H7 (cell line): ENCODE data around the gene SDE2. TPM values are rescaled to one million over a fixed set of nuclear protein-coding genes. Genes with fewer than 3 reads are reported as not detected.
A peak's percentile ranks its signal among the peaks of the same experiment; 100 is the strongest.
"Not testable (repeated sequence)": the region's sequence is repeated elsewhere in the genome, so short reads cannot be mapped to it uniquely, and the experiment has no call there.

Experiments used
- DNase-seq: peaks from one replicate; pipeline ENCODE4 v3.0.0; 2012
- H3K27me3 ChIP-seq: 2 replicates; pipeline ENCODE4 v1.6.0; 2011; ENCODE audit warnings: mild to moderate bottlenecking, low read length; ENCODE audit not compliant: control insufficient read depth, insufficient read depth
- H3K36me3 ChIP-seq: replicated peaks from 2 replicates; pipeline ENCODE4 v1.5.1; 2011; ENCODE audit warnings: low read length; ENCODE audit not compliant: control insufficient read depth, insufficient read depth
- H3K4me3 ChIP-seq: 2 replicates; pipeline ENCODE4 v1.5.1; 2011; ENCODE audit warnings: low read depth, mild to moderate bottlenecking, control low read depth, low read length, moderate library complexity; ENCODE audit not compliant: insufficient read depth
- total RNA-seq: library from RNA; depleted of rRNA; stranded (reverse); fragments of >200 nt; shearing (Covaris generic); gene quantifications from 2 replicates; pipeline ENCODE4 v1.2.3, GENCODE V29; 2014

Gene SDE2
- total RNA-seq, 1 experiment from 2014 or later: 34.4 TPM

DNA sequence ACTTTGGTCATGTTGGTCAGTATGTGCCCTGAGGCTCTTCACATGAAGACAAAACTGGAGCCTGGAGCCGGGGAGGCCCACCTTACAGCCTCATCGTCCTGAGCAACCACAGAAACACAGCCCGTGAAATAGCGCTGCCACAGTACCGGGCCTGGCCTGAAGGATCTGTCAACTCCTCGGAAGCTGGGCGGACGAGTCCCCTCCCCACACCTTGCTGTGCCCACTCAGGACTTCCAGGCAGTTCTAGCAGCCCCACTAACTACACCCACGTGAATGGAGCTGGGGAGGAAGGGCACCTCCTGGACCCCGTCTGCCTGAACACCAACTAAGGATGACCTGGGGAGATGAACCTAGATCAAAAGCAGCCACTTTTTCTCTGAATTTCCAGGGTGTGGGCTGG lies 24.7 kb downstream of the SDE2 start:
- peak; percentile 33 for DNase-seq
- H3K4me3 ChIP-seq: no peak overlapping the region
- no peaks in the 10 kb centered on the region for H3K27me3 ChIP-seq
- H3K36me3 ChIP-seq: peaks cover 3% of the 10 kb centered on the region

DNA sequence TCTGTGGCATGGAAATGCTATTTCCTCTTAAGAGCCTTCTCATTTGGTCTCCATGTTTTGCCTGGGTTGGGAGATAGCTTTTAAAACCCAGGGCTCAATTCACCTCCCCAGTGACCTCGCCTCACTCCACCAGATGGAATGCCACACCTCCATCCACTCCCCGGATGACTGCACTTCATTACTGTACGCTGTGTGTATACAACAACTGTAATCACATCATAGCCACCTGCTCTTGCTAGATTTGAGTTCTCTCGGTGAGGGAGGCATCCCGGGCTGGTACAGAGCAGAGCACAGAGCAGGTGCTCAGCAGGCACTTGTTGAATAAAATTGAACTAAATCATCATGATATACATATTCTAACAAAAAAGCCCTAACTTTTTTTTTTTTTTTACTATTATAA lies 26.0 kb downstream of the SDE2 start:
- Histone ChIP-seq H3K36me3 (no peaks in the 10 kb centered on the region), H3K27me3 (no peaks in the 10 kb centered on the region), H3K4me3 (no peak overlapping the region)
- no peak for DNase-seq

DNA sequence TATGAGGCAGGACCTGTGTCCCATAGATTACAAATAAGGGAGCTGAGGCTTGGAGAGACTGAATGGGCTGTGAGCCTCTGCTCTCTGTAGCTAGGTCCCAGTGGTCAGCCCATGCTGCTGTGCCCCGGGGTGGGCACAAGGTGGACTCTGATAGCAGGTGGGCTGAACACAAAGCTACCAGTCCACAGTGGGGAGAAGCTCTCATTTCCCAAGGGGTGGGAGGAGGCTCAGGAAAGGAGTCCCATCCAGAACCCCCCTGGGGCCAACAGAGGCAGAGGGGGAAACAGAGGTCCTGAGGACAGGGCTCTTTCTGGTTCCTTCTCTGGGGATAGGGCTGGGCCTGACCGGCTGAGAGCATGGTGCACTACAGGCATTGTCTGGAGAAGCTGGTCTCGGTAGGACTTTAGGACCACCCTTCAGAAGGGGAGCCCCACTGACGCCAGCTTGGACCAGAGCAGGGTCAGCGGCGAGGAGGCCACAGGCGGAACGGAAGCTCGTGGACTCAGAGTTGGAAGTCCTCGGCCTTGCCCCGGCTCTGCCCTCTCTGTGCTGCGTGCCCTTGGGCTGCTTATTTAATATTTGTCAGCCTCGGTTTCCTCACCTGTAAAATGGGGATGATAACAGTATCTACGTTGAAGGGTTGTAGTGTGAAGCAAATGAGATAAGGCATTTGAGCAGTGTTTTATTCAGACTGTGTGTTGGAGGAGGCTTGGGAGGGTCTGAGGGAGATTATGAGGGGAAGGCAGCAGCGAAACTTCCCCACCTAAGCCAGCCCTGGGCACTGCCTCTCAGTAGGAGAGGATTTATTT lies 26.6 kb downstream of the SDE2 start:
- Histone ChIP-seq H3K4me3 (no peak overlapping the region), H3K36me3 (no peaks in the 10 kb centered on the region), H3K27me3 (no peaks in the 10 kb centered on the region)
- DNase-seq: peak; percentile 24

DNA sequence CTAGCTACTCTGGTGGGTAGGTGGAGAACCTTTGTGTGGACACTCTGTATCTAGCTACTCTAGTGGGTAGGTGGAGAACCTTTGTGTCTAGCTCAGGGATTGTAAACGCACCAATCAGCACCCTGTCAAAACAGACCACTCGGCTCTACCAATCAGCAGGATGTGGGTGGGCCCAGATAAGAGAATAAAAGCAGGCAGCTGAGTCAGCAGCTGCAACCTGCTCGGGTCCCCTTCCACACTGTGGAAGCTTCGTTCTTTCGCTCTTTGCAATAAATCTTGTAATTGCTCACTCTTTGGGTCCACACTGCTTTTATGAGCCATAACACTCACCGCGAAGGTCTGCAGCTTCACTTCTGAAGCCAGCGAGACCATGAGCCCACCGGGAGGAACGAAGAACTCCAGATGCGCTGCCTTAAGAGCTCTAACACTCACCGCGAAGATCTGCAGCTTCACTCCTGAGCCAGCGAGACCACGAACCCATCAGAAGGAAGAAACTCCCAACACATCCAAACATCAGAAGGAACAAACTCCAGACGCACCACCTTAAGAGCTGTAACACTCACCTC lies 28.5 kb downstream of the SDE2 start:
- DNase-seq, H3K27me3 ChIP-seq, H3K4me3 ChIP-seq, H3K36me3 ChIP-seq: not testable (repeated sequence)

DNA sequence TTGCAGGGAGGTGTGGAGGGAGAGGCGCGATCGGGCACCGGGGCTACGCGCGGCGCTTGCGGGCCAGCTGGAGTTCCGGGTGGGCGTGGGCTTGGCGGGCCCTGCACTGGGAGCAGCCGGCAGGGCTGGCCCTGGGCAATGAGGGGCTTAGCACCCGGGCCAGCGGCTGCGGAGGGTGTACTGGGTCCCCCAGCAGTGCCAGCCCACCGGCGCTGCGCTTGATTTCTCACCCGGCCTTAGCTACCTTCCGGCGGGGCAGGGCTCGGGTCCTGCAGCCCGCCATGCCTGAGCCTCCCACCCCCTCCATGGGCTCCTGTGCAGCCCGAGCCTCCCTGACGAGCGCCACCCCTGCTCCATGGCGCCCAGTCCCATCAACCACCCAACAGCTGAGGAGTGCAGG lies 29.4 kb downstream of the SDE2 start:
- not testable (repeated sequence) for H3K27me3 ChIP-seq, H3K36me3 ChIP-seq, DNase-seq, H3K4me3 ChIP-seq

DNA sequence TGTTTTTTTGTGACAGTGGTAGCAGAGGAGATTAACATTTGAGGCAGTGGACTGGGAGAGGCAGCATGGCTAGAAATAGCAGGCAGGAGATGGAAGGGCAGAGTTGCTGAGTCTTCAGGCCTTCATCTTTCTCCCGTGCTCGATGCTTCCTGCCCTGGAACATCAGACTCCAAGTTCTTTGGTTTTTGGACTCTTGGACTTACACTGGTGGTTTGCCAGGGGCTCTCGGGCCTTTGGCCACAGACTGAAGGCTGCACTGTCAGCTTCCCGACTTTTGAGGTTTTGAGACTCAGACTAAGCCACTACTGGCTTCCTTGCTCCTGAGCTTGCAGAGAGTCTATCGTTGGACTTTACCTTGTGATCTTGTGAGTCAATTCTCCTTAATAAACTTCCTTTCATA lies 33.9 kb downstream of the SDE2 start:
- Histone ChIP-seq H3K36me3 (no peaks in the 10 kb centered on the region), H3K27me3 (no peaks in the 10 kb centered on the region), H3K4me3 (no peak overlapping the region)
- no peak for DNase-seq

DNA sequence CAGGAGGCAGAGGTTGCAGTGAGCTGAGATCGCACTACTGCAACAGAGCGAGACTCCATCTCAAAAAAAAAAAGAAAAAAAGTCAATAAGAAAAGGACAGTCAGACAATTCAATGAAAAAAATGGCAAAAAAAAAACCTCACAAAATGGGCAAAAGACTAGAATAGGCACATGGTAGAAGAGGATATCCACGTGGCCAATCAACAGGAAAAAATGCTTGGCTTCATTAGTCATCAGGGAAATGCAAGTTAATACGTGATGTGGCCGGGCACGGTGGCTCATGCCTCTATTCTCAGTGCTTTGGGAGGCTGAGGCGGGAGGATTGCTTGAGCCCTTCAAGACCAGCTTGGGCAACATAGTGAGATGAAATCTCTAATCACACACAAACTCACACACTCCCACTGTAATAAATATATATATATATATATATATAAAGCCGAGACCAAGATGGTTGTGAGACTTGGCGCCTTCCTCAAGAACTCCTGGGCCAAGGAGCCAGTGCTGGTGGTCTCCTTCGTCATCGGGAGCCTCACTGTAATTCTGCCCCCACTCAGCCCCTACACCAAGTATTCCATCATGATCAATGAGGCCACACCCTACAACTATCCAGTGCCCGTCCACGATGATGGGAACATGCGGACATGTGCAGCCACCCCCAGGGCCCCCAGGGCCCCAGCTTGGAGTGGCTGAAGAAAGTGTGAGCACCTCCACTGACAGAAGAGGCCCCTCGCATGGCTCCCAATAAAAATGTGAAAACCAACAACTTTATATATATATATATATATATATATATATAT lies 35.2 kb downstream of the SDE2 start:
- DNase-seq: no peak
- no peaks in the 10 kb centered on the region for H3K27me3 ChIP-seq
- H3K36me3 ChIP-seq: no peaks in the 10 kb centered on the region
- no peak overlapping the region for H3K4me3 ChIP-seq

DNA sequence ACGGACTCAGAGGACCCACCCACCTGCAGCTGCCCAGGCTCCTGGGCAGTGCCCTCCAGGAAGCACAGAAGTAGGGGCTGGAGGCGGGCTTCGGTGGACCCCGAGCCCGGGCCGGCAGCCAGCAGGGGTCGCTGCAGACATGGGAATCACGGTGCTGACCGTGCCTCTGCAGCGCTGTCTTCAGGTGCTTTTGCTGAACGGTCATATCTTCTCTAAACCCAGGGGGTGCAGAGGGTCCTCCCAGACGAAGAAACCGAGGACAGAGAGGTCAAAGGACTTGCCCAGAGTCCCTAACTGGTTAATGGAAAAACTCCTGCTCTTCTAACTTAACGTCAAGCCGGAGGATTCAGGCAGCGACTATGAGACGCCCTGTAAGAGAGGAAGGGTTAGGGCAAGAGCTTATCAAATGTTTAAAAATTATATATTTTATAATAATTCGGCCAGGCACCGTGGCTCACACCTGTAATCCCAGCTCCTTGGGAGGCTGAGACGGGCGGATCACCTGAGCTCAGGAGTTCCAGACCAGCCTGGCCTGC lies 36.6 kb downstream of the SDE2 start:
- H3K4me3 ChIP-seq: no peak overlapping the region
- peak; percentile 92 for DNase-seq
- no peaks in the 10 kb centered on the region for H3K27me3 ChIP-seq
- H3K36me3 ChIP-seq: no peaks in the 10 kb centered on the region

DNA sequence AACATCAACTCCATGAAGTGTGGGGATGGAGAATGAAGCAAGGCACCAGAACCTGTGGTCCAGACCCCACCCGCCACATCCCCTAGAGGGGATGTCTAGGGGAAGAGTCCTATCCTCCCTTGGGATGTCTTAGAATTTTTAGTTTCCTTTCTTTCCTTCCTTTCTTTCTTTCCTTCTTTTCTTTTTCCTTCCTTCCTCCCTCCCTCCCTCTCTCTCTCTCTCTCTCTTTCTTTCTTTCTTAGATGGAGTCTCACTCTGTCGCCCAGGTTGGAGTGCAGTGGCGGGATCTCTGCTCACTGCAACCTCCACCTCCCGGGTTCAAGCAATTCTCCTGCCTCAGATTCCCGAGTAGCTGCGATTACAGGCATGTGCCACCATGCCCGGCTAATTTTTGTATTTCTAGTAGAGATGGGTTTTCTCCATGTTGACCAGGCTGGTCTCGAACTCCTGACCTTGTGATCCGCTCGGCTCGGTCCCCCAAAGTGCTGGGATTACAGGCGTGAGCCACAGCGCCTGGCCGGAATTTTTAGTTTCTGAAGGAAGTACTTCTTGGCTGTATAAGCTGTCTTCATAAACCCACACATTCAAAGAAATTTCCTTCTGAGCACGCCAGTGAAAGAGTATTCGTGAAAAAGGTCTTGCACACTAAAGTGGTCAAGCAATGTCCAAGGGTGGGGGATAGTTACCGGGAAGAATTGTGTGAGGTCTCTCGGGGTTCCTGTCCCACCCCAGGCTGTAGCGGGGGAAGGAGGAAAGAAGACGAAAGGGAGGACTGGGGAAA lies 37.3 kb downstream of the SDE2 start:
- Histone ChIP-seq H3K36me3 (no peaks in the 10 kb centered on the region), H3K27me3 (no peaks in the 10 kb centered on the region), H3K4me3 (no peak overlapping the region)
- DNase-seq: no peak

DNA sequence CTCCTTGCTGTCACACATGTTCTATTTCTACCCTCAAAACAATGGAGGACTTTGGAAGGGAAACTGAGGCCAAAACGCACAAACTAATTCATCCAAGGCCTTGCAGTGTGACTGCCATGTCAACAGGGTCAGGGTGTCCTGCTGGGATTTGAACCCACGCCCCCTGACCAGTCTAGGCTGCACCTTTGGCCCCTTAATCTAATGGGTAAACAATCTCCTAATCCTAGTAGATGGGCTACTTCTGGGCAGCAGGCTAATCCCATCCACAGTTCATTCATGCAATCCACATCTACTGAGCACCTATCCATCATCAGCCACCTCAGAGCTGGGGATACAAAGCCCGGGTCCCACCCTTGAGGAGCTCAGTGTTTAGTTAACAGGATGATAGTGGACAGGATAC lies 41.1 kb downstream of the SDE2 start:
- no peak overlapping the region for H3K4me3 ChIP-seq
- no peaks in the 10 kb centered on the region for H3K36me3 ChIP-seq
- no peak for DNase-seq
- no peaks in the 10 kb centered on the region for H3K27me3 ChIP-seq

DNA sequence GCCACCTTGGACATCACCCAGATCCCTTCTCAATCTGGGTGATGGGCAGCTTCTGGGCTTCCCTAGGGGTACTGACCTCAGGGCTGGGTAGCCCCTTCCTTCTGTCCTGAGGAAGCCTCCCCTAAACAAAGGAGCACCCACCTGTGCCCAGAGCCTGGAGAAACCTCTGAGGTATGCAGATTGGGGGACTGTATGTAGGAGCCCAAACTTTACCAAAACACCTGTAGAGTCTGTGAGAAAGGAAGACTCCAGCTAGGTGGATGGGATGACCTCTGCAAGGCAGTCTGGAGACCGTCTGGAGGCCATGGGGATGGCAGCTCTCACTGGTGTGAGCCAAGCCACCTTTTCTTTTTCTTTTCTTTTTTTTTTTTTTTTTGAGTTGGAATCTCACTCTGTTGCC lies 44.4 kb downstream of the SDE2 start:
- DNase-seq: no peak
- H3K27me3 ChIP-seq: no peaks in the 10 kb centered on the region
- no peaks in the 10 kb centered on the region for H3K36me3 ChIP-seq
- H3K4me3 ChIP-seq: no peak overlapping the region

DNA sequence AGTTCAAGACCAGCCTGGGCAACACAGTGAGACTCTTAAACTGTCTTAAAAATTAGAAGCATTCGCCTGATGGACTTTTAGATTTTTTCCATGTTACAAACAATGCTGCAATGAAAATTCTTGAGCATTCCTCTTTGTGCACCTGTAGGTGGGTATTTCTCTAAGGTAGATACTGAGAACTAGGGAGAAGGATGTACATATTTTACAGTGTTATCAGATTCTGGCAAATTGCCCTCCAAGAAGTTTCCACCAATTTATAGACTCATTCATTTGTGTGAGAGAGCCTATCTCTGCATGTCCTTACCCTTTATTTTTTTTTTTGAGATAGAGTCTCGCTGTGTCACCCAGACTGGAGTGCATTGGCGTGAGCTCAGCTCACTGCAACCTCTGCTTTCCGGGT lies 45.8 kb downstream of the SDE2 start:
- H3K27me3 ChIP-seq: no peaks in the 10 kb centered on the region
- H3K4me3 ChIP-seq: no peak overlapping the region
- H3K36me3 ChIP-seq: no peaks in the 10 kb centered on the region
- DNase-seq: no peak

DNA sequence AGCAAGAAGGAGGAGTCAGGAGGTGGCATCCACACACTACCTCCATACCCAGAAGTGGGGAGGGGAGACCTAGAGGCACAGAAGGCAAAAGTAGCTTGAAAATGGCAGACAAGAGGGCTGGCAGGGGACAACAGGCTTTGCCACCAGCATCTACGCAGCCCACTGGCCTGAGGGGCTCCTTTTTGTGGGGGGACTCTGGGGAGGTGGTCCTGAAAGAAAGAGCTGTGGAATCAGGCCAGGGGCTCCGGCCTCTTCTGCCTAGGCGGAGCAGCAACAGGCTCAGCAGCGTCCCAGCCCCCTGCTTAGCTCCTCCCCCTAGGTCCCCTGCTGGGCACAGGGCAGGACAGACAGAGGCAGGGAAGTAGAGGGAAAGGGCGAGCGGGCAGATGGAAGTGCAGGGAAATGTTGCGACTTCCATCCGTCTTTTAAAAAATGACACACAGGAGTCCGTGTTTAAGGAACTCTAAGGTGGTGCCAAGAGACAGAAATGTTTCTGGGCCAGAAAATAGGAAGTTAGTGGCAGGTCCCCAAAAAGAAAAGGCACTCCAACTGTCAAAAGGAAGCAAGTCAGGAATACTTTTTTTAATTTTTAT lies 48.1 kb downstream of the SDE2 start:
- peak; percentile 87 for DNase-seq

DNA sequence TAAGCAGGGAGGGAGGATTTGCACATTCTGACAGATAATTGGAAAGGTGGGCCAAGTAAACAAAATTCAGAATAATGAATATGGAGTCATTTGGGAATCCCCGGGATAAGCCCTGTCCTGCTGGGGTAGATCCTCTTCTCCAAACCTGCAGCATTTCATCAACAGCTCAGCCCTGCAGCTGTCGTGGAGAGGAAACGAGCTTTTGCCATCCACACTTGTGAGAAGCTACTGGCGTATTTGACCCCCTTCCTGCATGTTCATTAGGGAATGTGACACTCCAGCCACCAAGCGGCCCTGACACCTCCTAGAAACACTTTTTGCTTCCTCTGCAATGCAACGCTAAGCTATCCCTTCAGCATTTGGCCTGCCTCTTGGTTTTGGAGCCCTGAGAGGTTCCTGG lies 50.1 kb downstream of the SDE2 start:
- Histone ChIP-seq H3K36me3 (no peaks in the 10 kb centered on the region), H3K27me3 (no peaks in the 10 kb centered on the region; the same call in 1 of the 2 replicates), H3K4me3 (no peak overlapping the region)
- DNase-seq: peak; percentile 29

More for the DNA sequence above, 48.1 kb downstream of the SDE2 start:
- Histone ChIP-seq H3K27me3 (no peaks in the 10 kb centered on the region; the same call in 1 of the 2 replicates), H3K36me3 (no peaks in the 10 kb centered on the region), H3K4me3 (peak overlapping the region; percentile 19)
